ENCODE measurements around the gene TNFRSF1B. TPM values are rescaled to one million over a fixed set of nuclear protein-coding genes. Genes with fewer than 3 reads are reported as not detected.

TNFRSF1B gene
- total and polyA plus RNA-seq, 2 experiments from 2014 or later: 0.91 to 4.1 TPM

DNA sequence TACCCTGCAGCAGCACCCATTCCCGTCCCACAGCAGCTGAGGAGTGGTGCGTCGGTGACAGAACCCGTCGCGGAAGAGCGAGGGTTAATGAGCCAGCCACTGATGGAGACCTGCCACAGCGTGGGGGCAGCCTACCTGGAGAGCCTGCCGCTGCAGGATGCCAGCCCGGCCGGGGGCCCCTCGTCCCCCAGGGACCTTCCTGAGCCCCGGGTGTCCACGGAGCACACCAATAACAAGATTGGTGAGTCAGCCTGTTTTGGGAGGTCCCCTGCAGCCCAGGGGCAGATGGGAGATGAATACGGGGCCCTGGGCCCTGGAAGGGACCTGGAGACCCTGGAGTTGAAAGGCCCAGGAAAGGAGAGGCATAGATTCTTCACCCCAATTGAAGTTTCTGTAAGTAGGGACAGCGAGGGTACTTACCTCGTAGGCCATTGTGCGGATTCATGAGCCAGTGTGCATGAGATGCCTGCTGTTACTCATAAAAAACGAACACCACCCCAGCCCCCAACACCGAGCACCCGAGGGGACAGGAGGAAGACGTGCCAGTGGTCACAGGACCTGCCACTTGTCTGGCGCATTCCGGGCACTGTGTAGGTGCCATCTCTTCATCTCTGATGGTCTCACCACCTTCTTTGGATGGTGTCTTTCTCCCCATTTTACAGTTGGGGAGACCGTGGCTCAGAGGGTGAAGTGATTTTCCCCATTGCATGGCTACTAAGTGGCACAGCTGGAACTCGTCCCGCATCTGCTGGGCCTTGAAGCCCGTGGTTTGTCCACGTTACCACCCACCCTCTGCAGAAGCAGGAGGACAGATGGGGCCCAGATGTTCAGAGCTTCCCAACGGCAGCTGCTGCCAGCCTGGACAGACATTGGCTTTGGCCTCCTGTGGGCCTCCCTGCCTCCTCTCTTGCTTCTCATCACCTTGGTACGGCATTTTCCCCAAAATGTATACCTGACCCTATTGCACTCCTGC lies 28.3 kb upstream of the TNFRSF1B start:
- TF ChIP-seq ZNF331 (CRISPR knock-in tag; IDR thresholded peaks at IDR 0.05; ENCODE audit: low read depth): no peak
- TF ChIP-seq, protein P1, sequence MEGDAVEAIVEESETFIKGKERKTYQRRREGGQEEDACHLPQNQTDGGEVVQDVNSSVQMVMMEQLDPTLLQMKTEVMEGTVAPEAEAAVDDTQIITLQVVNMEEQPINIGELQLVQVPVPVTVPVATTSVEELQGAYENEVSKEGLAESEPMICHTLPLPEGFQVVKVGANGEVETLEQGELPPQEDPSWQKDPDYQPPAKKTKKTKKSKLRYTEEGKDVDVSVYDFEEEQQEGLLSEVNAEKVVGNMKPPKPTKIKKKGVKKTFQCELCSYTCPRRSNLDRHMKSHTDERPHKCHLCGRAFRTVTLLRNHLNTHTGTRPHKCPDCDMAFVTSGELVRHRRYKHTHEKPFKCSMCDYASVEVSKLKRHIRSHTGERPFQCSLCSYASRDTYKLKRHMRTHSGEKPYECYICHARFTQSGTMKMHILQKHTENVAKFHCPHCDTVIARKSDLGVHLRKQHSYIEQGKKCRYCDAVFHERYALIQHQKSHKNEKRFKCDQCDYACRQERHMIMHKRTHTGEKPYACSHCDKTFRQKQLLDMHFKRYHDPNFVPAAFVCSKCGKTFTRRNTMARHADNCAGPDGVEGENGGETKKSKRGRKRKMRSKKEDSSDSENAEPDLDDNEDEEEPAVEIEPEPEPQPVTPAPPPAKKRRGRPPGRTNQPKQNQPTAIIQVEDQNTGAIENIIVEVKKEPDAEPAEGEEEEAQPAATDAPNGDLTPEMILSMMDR (conservative IDR thresholded peaks at IDR 0.05; ENCODE audit: low read depth in 2 of 2): no peak
- H2AFZ ChIP-seq: no peak overlapping the region

DNA sequence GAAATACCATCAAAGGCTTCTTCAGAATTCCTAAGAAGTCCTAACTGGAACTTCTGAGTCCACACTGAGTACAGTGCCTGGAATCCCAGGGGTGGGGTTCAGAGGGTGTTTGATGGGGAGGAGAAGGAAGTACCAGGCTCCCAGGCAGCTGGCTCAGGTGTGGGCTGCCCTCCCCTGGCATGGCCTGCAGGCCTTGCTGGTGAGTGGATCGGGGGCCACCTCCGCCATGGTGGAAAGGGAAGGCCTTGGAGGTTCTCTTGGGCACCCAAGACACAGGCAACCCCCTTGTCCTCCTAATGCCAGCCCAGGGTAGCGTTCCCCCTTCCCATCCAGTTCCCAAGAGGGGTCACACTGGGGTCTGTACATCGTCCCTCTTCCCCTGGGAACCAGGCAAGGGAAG lies 26.8 kb upstream of the TNFRSF1B start:
- Histone ChIP-seq H3K4me2 (no peak overlapping the region), H4K20me1 (replicated peaks; ENCODE audit: insufficient read depth) (no peaks in the 10 kb centered on the region), H3K79me2 (replicated peaks; ENCODE audit: insufficient read depth) (no peaks in the 10 kb centered on the region), H3K4me1 (ENCODE audit: insufficient read depth) (no peaks in the 10 kb centered on the region), H3K9me2 (ENCODE audit: insufficient read depth) (no peaks in the 10 kb centered on the region), H3K36me3 (ENCODE audit: insufficient read depth) (no peaks in the 10 kb centered on the region; the same call in 1 of the 2 replicates), H3K27me3 (ENCODE audit: insufficient read depth) (no peaks in the 10 kb centered on the region), H2AFZ (no peak overlapping the region), H3K27ac (ENCODE audit: low read depth) (no peak overlapping the region), H3K4me3 (no peak overlapping the region), H3F3A (replicated peaks; ENCODE audit: low read depth) (no peaks in the 10 kb centered on the region)
- H3K27me3 Mint-ChIP-seq (ENCODE audit: insufficient read depth, low read depth, poor library complexity): peaks cover 3% of the 10 kb centered on the region
- DNase-seq (ENCODE audit: low spot score) (no peak), ATAC-seq (no peak)
- H3K36me3 Mint-ChIP-seq (ENCODE audit: low read depth): no peaks in the 10 kb centered on the region; the same call in 2 of the 3 replicates
- no peak overlapping the region for H3K4me3 Mint-ChIP-seq
- H3K9me3 Mint-ChIP-seq: no peaks in the 10 kb centered on the region
- no peak for TF ChIP-seq STAT1 (IDR thresholded peaks at IDR 0.05; ENCODE audit: unreplicated experiment)
- TF ChIP-seq JUNB (IDR thresholded peaks at IDR 0.05; ENCODE audit: unreplicated experiment): no peak
- TF ChIP-seq, protein P2, sequence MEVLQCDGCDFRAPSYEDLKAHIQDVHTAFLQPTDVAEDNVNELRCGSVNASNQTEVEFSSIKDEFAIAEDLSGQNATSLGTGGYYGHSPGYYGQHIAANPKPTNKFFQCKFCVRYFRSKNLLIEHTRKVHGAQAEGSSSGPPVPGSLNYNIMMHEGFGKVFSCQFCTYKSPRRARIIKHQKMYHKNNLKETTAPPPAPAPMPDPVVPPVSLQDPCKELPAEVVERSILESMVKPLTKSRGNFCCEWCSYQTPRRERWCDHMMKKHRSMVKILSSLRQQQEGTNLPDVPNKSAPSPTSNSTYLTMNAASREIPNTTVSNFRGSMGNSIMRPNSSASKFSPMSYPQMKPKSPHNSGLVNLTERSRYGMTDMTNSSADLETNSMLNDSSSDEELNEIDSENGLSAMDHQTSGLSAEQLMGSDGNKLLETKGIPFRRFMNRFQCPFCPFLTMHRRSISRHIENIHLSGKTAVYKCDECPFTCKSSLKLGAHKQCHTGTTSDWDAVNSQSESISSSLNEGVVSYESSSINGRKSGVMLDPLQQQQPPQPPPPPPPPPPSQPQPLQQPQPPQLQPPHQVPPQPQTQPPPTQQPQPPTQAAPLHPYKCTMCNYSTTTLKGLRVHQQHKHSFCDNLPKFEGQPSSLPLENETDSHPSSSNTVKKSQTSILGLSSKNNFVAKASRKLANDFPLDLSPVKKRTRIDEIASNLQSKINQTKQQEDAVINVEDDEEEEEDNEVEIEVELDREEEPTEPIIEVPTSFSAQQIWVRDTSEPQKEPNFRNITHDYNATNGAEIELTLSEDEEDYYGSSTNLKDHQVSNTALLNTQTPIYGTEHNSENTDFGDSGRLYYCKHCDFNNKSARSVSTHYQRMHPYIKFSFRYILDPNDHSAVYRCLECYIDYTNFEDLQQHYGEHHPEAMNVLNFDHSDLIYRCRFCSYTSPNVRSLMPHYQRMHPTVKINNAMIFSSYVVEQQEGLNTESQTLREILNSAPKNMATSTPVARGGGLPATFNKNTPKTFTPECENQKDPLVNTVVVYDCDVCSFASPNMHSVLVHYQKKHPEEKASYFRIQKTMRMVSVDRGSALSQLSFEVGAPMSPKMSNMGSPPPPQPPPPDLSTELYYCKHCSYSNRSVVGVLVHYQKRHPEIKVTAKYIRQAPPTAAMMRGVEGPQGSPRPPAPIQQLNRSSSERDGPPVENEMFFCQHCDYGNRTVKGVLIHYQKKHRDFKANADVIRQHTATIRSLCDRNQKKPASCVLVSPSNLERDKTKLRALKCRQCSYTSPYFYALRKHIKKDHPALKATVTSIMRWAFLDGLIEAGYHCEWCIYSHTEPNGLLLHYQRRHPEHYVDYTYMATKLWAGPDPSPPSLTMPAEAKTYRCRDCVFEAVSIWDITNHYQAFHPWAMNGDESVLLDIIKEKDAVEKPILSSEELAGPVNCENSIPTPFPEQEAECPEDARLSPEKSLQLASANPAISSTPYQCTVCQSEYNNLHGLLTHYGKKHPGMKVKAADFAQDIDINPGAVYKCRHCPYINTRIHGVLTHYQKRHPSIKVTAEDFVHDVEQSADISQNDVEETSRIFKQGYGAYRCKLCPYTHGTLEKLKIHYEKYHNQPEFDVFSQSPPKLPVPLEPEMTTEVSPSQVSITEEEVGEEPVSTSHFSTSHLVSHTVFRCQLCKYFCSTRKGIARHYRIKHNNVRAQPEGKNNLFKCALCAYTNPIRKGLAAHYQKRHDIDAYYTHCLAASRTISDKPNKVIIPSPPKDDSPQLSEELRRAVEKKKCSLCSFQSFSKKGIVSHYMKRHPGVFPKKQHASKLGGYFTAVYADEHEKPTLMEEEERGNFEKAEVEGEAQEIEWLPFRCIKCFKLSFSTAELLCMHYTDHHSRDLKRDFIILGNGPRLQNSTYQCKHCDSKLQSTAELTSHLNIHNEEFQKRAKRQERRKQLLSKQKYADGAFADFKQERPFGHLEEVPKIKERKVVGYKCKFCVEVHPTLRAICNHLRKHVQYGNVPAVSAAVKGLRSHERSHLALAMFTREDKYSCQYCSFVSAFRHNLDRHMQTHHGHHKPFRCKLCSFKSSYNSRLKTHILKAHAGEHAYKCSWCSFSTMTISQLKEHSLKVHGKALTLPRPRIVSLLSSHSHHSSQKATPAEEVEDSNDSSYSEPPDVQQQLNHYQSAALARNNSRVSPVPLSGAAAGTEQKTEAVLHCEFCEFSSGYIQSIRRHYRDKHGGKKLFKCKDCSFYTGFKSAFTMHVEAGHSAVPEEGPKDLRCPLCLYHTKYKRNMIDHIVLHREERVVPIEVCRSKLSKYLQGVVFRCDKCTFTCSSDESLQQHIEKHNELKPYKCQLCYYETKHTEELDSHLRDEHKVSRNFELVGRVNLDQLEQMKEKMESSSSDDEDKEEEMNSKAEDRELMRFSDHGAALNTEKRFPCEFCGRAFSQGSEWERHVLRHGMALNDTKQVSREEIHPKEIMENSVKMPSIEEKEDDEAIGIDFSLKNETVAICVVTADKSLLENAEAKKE (CRISPR knock-in tag; IDR thresholded peaks at IDR 0.05): no peak
- no peak for TF ChIP-seq EZH2phosphoT487 (IDR thresholded peaks at IDR 0.05; ENCODE audit: unreplicated experiment)
- TF ChIP-seq, protein P3, sequence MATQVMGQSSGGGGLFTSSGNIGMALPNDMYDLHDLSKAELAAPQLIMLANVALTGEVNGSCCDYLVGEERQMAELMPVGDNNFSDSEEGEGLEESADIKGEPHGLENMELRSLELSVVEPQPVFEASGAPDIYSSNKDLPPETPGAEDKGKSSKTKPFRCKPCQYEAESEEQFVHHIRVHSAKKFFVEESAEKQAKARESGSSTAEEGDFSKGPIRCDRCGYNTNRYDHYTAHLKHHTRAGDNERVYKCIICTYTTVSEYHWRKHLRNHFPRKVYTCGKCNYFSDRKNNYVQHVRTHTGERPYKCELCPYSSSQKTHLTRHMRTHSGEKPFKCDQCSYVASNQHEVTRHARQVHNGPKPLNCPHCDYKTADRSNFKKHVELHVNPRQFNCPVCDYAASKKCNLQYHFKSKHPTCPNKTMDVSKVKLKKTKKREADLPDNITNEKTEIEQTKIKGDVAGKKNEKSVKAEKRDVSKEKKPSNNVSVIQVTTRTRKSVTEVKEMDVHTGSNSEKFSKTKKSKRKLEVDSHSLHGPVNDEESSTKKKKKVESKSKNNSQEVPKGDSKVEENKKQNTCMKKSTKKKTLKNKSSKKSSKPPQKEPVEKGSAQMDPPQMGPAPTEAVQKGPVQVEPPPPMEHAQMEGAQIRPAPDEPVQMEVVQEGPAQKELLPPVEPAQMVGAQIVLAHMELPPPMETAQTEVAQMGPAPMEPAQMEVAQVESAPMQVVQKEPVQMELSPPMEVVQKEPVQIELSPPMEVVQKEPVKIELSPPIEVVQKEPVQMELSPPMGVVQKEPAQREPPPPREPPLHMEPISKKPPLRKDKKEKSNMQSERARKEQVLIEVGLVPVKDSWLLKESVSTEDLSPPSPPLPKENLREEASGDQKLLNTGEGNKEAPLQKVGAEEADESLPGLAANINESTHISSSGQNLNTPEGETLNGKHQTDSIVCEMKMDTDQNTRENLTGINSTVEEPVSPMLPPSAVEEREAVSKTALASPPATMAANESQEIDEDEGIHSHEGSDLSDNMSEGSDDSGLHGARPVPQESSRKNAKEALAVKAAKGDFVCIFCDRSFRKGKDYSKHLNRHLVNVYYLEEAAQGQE (IDR thresholded peaks at IDR 0.05; ENCODE audit: unreplicated experiment): no peak
- TF ChIP-seq POLR2AphosphoS5 (IDR thresholded peaks at IDR 0.05; ENCODE audit: low read depth): no peak
- H3K4me1 Mint-ChIP-seq: peaks cover 2% of the 10 kb centered on the region; the same call in 1 of the 3 replicates
- no peak overlapping the region for H3K27ac Mint-ChIP-seq

More for the DNA sequence above, 28.3 kb upstream of the TNFRSF1B start:
- no peaks in the 10 kb centered on the region for H3K27me3 ChIP-seq (ENCODE audit: insufficient read depth)
- H3K4me1 ChIP-seq (ENCODE audit: insufficient read depth): no peaks in the 10 kb centered on the region
- no peak overlapping the region for H3K4me3 ChIP-seq
- no peaks in the 10 kb centered on the region for H3K79me2 ChIP-seq (replicated peaks; ENCODE audit: insufficient read depth)
- Mint-ChIP-seq H3K27ac (no peak overlapping the region), H3K4me3 (no peak overlapping the region), H3K36me3 (ENCODE audit: low read depth) (no peaks in the 10 kb centered on the region; the same call in 2 of the 3 replicates), H3K9me3 (no peaks in the 10 kb centered on the region), H3K4me1 (peaks cover 2% of the 10 kb centered on the region; the same call in 1 of the 3 replicates), H3K27me3 (ENCODE audit: insufficient read depth, low read depth, poor library complexity) (peaks cover 3% of the 10 kb centered on the region)
- H3F3A ChIP-seq (replicated peaks; ENCODE audit: low read depth): no peaks in the 10 kb centered on the region
- H3K36me3 ChIP-seq (ENCODE audit: insufficient read depth): no peaks in the 10 kb centered on the region
- no peak overlapping the region for H3K4me2 ChIP-seq
- no peaks in the 10 kb centered on the region for H4K20me1 ChIP-seq (replicated peaks; ENCODE audit: insufficient read depth)
- ATAC-seq: no peak; the same call in 2 of the 3 replicates
- H3K9me2 ChIP-seq (ENCODE audit: insufficient read depth): no peaks in the 10 kb centered on the region
- DNase-seq (ENCODE audit: low spot score): no peak
- H3K27ac ChIP-seq (ENCODE audit: low read depth): no peak overlapping the region

All from GM23338 (cell line).